HG03175 (cell line): ENCODE measurements around the gene NSFL1C.
"Not testable (repeated sequence)": the region's sequence is repeated elsewhere in the genome, so short reads cannot be mapped to it uniquely, and the experiment has no call there.

ENCODE experiments used
- ATAC-seq: cut with Tn5 transposase; IDR thresholded peaks from one replicate; pipeline ENCODE4 v1.9.1; 2021; ENCODE audit warnings: mild to moderate bottlenecking, moderate library complexity; ENCODE audit not compliant: unreplicated experiment

The NSFL1C gene

DNA sequence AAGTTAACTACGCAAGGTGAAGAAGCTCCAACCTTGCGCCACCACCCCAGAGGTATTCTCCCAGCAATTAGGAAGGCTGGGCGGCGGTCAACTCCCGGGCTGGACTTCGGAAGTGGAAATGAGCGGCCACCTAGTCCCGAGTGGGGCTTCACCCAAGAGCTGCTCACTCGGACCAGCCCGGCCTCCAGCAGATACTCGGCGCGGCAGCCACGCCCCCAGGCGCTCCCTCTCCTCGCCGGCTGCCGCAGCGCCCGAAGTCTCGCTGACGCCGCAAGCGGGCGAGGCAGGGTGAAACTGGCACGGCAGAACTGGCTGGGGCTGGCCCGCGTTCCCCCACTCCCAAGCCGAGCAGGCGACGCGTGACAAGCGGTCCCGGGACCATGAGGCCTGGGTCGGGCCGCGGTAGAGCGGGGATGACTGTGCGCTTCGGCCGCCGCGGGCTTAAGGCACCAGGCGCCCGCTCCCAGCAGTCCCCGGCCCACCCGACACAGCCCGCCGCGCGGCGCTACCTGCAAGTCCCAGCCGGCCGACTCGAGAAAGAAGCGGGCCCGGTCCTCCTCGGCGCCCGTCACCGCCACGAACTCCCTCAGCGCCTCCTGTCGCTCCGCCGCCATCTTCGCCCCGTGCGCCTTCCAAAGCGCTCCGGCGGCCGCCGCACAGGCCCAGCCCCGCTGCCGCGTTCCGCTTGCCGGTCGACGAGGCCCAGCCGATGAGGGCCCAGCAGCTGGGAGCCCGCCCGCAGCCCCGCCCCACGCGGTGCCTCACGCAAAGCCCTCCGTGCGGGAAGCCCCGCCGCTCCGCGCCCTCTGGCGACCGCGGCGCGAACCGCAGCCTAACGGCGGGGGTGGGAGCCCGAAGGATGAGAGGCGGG lies at the start of gene NSFL1C:
NSFL1C (minus strand) TSS at position 639 of the 871 bp plus-strand sequence; CDS start at position 614, 25 bp downstream.
- ATAC-seq = peak; percentile 92

GRCh38 chr20:1513801-1514200 lies 47.2 kb upstream of the NSFL1C start:
- no peak for ATAC-seq

DNA sequence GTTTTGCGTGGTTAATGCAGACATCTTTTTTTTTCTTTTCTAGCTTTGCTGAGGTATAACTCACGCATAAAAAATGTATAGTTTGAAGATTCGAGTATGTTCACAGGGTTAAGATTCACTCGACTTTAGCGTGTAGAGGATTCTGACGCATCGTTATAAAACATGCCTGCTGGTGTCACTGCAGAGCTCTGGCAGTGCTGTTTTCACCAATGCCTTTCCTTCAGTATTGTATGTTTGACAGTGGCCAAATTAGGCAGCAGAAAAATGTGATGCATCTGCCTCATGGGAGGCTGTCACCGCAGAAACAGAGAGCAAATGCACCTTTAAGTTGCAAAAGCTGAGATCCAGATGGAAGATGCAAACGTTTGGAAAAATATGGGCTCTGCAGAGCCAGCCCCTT lies 42.6 kb upstream of the NSFL1C start:
- ATAC-seq = no peak

GRCh38 chr20:1508574-1508973 lies 41.9 kb upstream of the NSFL1C start:
- no peak for ATAC-seq

GRCh38 chr20:1507276-1507675 lies 40.6 kb upstream of the NSFL1C start:
- ATAC-seq = no peak

- no peak for ATAC-seq
These were observed 39.2 kb upstream of the NSFL1C start for GRCh38 chr20:1505871-1506270.

DNA sequence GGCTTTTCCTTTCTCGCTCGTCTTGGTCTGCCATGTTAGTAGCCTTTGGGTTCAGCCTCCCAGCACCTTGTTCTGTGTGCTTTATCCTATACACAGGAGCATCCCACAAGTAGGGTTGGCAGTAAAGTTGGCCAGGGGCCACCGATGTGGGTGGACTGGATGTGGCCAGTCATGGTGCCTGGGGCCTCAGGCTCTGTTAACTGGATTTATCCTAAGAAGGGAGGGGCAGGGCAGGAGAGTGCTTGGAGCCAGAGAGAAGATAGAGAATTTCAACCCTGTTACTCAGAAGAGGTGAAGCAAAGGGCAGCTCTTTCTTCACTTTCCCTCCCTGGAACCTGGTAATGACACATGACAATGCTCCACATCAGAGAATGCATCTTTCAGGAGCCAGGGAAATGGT lies 38.7 kb upstream of the NSFL1C start:
- ATAC-seq = no peak

DNA sequence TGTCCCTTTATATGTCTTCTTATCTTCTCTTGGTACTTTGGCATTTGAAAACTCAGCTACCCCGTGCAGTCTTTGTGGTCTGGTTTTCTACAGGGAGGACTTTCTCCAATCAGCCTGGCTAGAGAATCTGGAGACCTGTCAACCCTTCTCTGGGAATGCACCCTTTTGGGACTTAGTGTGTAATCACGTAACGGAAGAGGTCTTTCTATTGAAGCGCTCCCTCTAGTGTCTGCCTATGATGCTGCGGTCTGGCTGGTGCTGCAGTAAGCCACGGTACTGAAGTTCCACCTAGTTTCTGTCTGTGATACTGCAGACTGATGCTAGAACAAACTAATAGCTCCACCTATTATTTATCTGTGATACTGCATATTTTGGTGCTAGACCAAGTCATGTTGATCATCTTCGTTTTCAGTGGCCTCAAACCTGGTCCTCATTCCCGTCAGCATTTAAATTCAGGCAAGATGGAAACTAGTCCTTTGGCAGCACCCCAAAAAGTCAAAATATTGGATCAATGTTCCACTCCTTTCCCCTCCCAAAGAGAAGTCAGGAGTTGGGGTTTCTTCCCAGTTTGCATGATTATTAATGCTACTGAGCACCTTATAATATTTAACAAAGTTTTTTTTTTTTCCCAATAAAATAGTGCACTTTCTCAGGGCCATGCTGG lies 37.0 kb upstream of the NSFL1C start:
- peak; percentile 98 for ATAC-seq

DNA sequence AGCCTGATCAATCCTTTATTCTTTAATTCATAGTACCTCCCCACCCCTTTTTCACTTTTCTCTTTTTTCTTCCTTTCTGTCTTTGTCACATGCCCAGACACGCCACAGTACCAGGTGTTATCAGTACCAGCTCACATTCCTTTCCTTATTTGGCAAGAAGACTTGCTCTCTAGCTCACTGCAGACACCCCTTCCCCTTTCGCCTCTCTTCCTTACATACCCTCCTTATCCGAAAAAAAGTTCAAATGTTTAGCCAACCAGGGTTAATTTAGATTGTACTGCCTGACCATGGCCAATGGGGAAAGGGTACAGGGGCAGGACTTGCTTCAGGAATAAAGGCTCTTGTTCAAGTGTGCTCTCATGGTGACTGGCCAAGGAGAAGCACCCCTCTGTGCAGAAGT lies 33.8 kb upstream of the NSFL1C start:
- ATAC-seq = no peak

DNA sequence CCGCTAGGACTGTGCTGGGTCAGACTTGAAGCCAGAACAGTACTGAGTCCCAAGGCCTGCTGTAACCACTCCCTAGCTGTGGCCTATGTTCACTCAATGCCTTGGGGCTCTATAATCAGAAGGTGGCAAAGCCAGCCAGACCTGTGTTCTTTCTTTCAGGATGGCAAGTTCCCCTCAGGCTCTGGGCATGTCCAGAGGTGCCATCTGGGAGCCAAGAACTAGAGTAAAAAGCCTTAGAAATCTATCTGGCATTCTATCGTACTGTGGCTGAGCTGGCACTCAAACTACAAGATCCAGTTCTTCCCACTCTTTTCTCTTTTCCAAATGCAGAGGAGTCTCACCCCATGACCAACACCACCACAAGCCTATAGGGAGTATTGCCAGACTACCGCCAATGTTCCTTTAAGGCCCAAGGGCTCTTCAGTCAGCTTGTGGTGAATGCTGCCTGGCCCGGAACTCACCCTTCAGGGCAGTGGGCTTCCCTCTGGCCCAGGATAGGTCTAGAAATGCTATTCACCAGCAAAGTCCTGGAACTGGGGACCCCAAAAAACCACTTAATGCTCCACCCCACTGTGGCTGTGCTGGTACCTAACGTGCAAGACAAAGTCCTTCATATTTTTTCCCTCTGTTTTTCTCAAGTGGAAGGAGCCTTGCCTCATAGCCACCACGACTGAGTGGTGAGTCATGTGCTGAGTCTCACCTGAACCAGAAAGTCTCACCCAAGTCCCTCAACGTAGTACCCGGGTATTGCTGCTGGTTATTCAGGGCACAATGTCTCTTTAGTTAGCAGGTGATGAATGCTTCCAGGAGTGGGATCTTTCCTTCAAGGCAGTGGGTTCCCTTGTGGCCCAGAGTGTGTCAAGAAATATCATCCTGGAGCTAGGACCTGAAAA lies 33.1 kb upstream of the NSFL1C start:
- ATAC-seq = no peak

DNA sequence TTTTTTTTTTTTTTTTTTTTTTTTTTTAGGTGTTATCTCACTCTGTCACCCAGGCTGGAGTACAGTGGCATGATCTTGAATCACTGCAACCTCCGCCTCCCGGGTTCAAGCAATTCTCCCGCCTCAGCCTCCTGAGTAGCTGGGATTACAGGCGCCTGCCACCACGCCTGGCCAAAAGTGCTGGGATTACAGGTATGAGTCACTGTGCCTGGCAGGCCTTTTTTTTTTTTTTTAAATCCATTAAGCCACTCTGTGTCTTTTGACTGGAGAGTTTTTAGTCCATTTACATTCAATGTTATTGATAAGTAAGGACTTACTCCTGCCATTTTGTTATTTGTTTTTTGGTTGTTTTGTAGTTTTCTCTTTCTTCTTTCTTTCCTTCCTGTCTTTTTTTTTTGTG lies 30.7 kb upstream of the NSFL1C start:
- ATAC-seq = not testable (repeated sequence)

DNA sequence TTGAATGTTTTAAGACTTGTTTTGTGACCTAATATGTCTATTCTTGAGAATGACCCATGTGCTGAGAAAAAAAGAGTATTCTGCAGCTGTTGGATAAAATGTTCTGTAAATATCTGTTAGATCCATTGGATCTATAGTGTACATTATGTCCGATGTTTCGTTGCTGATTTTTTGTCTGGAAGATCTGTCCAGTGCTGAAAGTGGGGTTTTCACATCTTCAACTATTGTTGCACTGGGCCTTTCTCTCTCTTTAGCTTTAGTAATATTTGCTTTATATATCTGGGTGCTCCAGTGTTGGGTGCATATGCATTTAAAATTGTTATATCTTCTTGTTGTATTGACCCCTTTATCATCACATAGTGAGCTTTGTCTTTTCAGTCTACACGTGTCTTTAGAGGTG lies 30.3 kb upstream of the NSFL1C start:
- ATAC-seq = no peak

- ATAC-seq = no peak
These were observed 27.8 kb upstream of the NSFL1C start for GRCh38 chr20:1494436-1494835.

- no peak for ATAC-seq
These were observed 26.9 kb upstream of the NSFL1C start for GRCh38 chr20:1493536-1493935.

DNA sequence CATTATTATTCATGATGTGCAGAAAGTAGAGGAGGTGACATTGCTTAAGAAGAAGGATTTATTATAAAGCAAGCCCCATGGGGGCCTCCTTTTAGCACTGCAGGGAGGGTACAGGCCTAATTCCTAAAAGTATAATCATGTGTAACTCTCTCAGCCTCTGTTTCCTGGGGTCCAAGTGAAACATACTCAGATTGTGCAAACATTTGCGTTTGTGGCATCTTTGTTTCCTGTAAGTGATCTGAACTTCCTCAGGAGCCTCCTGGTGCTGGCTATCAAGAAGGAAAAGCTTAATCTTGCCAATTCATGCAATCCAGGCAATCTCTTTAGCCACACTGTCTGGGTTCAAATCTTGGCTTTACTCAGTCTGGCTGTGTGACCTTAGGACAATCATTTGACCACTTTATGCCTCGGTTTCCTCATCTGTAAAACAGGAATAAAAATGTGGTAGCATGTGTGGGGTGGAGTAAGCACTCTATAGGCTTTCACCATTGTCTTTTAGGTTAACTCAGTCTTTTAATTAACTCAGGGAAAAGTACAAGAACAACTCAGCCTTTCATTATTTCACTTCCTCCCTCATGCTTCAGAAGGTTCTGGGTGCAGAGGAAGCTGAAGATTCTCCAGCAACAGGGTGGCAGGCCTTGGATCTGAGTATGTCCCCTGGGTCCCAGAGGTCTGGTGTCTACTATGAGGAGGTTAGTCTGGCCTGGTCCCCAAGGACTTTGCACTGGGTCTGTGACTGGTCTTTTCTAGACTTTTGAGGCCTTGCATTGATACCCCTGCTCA lies 25.4 kb upstream of the NSFL1C start:
- no peak for ATAC-seq

- ATAC-seq = no peak
These were observed 24.7 kb upstream of the NSFL1C start, which contains the start of gene SIRPB2 for GRCh38 chr20:1491281-1491840. Gene SIRPB2 (minus strand): TSS chr20:1491420. CDS start chr20:1491359, 61 bp downstream.

DNA sequence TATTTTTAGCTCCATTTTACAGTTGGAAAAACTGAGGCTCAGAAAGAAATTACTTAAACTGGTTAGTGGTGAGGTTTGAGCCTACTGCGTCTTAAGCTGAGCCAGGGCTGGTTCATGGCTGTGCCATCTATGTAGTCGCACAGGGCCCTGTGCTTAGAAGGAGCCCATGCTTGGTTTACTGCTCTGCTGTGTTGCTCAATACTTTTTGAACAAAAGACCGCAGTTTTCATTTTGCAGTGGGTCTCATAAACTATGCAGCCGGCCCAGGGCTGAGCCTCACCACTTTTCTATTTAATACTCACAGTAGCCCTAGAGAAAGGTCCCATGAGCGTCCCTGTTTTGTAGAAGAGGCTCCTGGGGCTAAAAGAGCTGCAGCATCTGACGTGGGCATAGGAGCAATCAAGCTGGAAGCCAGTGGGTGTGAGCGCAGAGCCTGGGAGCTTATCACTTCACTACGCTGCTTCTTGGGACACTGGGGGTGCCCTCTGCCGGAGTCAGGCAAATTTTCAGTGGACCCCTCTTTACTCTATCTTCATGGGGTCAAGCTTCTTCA lies 24.1 kb upstream of the NSFL1C start:
- ATAC-seq = no peak

GRCh38 chr20:1489764-1490436 lies 23.3 kb upstream of the NSFL1C start:
- no peak for ATAC-seq

GRCh38 chr20:1489325-1489724 lies 22.7 kb upstream of the NSFL1C start:
- no peak for ATAC-seq
